Activated T-helper 9 cell treated with anti-CD3 and anti-CD28 coated beads, Interleukin-2, amount 50 U/mL, for 16 hours (primary cell): ENCODE measurements around the gene FIBIN.
"Not testable (repeated sequence)": the region's sequence is repeated elsewhere in the genome, so short reads cannot be mapped to it uniquely, and the experiment has no call there.

Experiments
- DNase-seq: peaks from one replicate; pipeline ENCODE4 v3.0.0-alpha.2; 2020; ENCODE audit warnings: low read depth

FIBIN gene

DNA sequence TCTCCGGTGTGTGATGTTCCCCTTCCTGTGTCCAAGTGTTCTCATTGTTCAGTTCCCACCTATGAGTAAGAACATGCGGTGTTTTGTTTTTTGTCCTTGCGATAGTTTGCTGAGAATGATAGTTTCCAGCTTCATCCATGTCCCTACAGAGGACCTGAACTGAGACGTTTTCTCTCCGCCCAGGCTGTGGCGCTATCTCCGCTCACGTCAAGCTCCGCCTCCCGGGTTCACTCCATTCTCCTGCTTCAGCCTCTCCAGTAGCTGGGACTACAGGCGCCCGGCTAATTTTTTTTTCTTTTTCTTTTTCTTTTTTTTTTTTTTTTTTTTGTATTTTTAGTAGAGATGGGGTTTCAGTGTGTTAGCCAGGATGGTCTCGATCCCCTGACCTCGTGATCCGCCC is 16.7 kb upstream of the FIBIN start:
- DNase-seq = not testable (repeated sequence)

GRCh38 chr11:26983645-26984044 is 10.3 kb upstream of the FIBIN start:
- DNase-seq = no peak

DNA sequence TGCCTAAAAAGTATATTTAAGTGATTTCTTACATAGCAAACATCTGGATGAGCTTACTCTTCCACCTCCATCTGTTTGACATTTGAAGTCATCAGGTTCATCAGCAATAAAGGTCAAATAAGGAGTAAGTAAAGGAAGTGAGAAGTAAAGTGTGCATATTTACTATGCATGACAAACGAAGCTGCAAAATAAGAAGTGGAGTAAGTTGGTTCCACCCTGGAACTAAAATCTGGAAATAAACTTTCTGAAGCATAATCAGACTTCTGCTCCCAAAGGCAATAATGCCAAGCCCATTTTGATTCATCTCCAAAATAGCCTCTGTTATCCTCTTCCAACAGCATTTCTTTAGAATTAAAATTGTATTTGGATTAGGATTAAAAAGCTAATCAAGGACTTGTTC is 8.4 kb upstream of the FIBIN start:
- DNase-seq = no peak

- no peak for DNase-seq
Observed at GRCh38 chr11:26985943-26986342, 8.0 kb upstream of the FIBIN start.

DNA sequence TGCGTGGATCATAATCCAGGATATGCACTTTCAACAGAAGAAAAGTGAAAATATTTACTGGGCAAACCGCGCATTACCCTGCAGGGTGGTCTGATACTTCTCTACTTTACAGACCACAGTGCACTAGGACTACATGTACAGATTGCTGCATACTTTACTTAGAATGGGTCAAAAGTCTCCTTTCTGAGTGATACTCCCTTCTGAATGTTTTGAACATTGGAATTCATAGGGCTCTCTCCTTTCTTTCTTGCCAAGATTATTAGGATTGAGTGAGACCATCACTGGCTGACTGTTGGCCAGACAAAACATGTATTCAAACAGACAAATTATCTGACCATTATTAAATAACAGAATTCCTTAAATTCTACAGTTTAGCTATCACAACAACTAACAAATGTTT is 6.6 kb upstream of the FIBIN start:
- DNase-seq = no peak

DNA sequence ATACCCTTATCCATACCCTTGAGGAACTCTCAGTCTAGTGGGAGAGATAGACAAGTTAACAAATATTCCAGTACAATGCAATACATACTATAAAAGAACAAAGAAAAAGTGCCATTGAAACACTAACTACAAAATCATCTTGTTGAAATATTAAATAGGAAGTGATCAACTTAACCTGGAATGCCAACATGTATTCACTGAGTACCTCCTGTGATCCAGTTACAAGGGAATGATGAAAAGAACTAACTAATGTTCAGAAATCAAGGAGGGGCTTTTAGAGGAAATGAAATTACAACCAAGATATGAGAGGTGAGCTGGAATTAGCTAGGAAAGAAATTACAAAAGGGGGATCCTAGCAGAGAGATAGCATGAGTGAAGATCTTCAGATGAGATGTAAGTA is 6.2 kb upstream of the FIBIN start:
- no peak for DNase-seq

- DNase-seq = no peak
Observed at GRCh38 chr11:26992031-26992541, 1.8 kb upstream of the FIBIN start.

GRCh38 chr11:26994631-26995095 is 751 bp downstream of the FIBIN start:
- no peak for DNase-seq

DNA sequence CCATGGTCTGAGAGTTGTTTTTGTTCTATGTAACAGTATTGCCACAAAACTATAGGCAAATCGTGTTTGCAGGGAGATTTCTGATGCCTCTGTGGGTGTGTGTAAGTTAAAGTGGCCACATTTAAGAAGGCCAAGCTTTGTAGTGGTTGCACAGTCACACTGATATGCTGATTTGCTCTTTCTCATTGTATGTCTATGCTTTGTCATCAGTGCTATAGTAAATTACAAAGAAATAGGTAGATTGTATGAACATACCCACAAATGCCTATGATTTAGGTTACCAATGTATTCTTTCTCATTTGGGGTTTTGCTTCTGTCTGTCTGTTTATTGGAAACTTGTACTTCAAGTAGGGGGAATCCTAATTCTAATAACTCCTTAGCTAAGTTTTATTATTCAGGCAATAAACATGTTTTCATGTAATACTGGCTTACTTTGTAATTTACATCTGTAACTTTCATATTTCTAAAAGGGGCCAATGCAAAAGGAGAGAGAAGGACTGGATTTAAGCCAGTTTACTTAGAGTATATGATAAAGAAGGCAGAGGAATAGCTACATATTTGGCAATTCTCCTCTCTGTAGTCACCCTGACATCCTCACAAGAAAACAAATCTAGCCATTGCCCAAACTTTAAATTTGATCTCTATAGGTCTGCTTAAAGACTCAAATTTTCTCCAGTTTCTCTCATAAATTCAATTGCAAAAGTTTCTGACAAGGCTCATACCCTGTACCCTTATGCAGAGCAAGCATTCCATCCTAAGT is 2.0 kb downstream of the FIBIN start:
- no peak for DNase-seq

DNA sequence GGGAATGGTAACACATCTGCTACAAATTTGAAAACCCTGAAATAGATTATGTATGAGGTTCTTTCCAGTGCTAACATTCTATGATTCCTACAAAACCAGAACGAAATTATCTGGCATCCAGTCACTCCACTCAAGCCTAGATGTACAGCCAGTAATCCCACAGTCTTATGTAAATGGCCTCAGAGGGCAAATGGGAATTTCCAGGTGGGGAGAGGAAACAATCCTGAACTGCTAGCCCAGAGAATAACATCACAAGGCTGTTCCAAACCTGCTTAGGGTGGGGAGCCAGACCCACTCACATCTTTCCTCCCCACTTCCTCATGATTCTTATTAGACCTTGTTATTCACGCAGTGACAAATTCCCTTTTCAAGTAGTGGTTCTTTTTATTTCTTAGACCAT is 3.5 kb downstream of the FIBIN start:
- DNase-seq = no peak

DNA sequence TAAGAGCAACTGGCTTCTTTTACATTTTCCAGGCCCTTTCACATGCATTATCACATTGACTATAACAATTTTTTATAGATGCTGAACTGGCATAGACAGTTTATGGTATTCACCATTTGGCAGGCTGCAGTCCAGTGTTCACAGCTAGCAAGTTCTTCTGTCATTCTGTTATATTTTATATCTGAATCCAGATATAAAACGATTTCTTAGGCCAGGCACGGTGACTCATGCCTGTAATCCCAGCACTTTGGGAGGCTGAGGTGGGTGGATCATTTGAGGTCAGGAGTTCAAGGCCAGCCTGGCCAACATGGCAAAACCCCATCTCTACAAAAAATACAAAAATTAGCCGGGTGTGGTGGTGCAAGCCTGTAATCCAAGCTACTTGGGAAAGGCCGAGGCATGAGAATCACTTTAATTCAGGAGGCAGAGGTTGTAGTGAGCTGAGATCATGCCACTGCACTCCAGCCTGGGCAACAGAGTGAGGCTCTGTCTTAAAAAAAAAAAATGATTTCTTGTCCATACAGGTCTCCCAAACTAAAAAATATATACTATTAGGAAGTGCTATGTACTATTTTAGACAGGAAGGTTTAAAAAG is 7.3 kb downstream of the FIBIN start:
- not testable (repeated sequence) for DNase-seq

DNA sequence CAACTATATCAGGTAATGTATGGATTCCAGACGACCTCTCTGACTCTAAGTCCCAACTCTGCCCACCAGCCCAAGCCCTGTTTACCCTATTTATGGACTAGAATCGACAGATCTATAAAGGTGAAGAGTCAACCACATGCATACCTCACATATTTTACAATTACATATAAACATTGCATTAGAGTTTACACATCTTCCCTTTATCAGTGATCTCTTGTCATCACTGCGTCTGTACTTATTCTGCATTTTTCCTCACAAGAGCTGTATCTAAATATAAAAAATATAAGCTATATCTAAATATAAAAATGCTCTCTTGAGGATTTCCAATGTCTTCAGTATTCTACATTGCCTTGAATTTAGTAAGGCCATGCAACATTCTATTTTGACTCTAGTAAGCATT is 8.5 kb downstream of the FIBIN start:
- DNase-seq = no peak

DNA sequence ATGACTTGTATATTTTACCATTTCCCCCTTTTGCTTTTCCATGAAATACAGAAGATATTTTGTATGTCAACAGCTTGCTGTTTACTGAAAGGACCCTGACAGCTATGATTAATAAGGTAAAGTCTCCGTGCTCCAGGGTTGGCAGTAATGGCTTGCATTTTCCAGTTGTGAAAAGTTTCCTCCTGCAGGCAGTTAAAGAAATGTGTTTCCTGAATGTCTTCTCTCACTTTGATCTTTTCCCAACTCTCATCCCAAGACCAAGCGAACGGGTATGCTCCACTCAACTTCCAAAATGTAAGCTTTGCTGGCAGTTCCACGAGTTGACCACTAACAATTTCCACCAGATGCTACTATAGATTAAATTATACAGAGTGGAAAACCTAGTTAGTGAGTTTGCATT is 8.9 kb downstream of the FIBIN start:
- DNase-seq = no peak

GRCh38 chr11:27004103-27004502 is 10.2 kb downstream of the FIBIN start:
- no peak for DNase-seq

DNA sequence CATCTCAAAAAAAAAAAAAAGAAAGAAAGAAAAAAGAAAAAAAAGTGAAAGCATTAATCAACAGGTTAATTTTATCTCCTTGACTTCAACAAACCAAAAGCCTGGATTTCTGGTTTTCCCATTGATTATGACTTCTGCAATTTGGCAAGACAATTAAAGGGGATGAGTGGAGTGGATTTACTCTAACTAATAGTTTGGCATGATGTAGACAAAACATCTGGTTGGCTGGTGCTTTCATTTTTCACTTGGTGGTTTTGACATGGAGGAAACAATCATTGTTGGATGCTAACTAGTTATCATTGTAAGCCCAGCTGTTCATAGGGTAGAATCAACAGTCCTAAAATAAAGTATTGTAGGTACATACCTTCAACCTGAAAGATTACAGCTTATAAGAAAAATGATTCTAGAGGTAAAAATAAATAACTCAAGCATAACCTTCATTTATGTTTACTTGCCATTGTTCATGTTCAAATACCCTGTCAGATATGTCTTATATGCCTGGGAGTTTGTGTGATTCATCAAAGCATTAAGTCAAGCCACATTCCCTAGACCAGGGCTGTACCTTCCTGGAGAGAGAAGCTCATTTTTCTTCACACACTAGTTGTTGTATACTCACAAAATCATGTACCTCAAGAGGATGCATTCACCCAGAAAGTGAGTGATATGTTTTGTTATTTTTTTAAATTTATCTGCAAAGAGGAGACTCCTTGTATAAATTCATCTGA is 15.1 kb downstream of the FIBIN start:
- DNase-seq = no peak

DNA sequence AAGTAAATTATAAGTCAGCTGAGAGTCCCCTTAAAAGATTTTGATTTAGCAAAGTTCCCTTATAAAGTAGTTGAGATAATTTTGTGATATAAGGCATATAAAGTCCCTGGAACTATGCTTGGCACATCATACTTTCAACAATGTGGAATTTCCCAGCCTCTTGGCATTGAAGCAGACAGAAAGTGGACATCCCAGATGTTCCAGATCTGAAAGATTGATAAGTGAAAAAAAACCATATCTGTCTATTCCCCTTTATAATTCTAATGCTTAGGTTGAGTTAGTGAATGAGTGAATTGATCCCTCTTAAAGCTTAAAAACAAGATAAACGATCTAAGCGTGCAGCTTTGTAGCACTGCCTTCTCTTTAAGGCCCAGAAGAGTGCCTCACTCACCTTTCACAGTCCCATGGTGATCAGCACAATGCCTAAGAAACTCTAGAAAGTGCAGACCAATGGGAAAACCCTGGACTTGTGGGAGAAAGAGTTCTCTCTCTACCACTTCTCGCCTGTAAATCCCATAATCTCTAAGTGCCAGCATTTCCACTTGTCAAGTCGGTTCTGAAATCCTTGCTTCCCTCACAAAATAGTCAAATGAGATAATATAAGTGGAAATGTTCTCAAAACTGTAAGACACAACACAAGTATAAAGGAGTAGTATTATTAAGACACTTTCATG is 17.8 kb downstream of the FIBIN start:
- no peak for DNase-seq

- no peak for DNase-seq
Observed at GRCh38 chr11:27012234-27012921, 18.5 kb downstream of the FIBIN start.

- DNase-seq = no peak
Observed at GRCh38 chr11:27013781-27014361, 20.0 kb downstream of the FIBIN start.

DNA sequence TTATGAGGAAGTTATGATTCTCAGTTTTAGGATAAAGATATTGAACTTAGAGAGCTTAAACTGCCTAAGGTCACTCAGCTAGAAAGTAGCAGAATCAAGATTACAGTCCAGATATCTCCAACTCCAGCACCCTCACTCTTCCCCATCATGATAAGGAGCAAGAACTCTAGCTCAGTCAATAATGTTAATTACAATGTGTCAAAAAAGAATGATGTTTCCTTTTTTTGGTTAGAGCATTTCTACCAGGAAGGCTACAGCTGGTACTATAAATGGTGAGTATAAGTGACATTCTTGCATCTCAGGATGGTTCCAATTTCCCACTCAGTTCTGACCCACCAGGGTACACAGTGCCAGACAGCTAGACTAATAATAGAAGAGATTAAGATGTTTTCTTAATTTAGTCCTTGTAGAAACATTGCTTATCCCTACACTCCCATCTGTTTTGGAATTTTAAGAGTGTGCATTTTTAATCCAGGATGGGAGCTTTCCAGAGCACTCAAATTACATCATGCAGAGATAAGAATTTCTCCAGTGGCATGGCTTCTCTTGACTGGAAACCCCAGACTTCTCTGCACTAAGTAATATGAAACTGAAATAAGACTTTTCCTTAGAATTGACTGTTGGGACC is 25.1 kb downstream of the FIBIN start:
- DNase-seq = no peak

DNA sequence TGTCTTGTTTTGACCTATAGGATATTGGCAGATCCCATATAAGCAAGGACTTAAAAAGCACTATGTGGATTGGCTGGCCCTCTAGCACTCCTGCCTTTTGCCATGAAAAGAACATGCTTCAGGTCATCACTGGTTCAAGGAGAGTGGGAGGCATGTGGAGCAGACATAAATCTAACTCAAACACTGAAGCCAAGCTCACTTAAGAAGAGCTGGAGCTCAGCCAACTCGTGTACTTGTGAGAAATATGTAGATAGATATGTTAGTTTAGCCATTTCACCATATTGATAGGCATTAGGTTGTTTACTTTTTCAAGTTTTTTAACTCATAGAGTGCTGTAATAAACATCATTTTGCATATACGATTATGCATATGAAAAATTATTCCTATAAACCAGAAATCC is 26.8 kb downstream of the FIBIN start:
- DNase-seq = no peak

GRCh38 chr11:27022659-27023251 is 28.8 kb downstream of the FIBIN start:
- no peak for DNase-seq
